Common myeloid progenitor, CD34-positive (primary cell): ENCODE data around the gene HOXD10.

ENCODE experiments used
- CTCF ChIA-PET: fragments of 350-600 bp; sonication (Branson Sonifier 250); formaldehyde crosslinking; loops from one replicate; lab custom pipeline; 2021; ENCODE audit warnings: antibody characterized with exemption; lab: Charles Lee
- POLR2A ChIA-PET: fragments of 350-600 bp; sonication (Branson Sonifier 250); formaldehyde crosslinking; loops from one replicate; lab custom pipeline; 2021; ENCODE audit warnings: antibody characterized with exemption; lab: Charles Lee
- DNase-seq, 3 donors: peaks; one replicate each; pipeline versions ENCODE4 v3.0.0 to v3.0.0-alpha.2; 2013
- H3K27ac ChIP-seq, 2 experiments: 1 replicate in 1 of 2; 2 replicates in 1 of 2; pipeline ENCODE4 v1.7.0; 2013; ENCODE audit warnings: inconsistent platforms in 2 of 2, low read length in 2 of 2, mild to moderate bottlenecking in 2 of 2, low read depth in 1 of 2, moderate library complexity in 1 of 2; ENCODE audit not compliant: severe bottlenecking in 2 of 2, insufficient read depth in 1 of 2, poor library complexity in 1 of 2
- H3K27me3 ChIP-seq, 5 experiments: replicated peaks in 2 of 5; 1 replicate in 3 of 5; 2 replicates in 2 of 5; pipeline versions ENCODE4 v1.6.1 to v1.7.0; 2013; ENCODE audit warnings: low read length in 4 of 5, mild to moderate bottlenecking in 2 of 5, moderate library complexity in 2 of 5, inconsistent platforms in 1 of 5; ENCODE audit not compliant: insufficient read depth in 5 of 5, control insufficient read depth in 4 of 5
- H3K36me3 ChIP-seq, 4 experiments: 1 replicate in 2 of 4; 2 replicates in 2 of 4; pipeline versions ENCODE4 v1.6.1 to v1.7.0; 2013; ENCODE audit warnings: low read length in 3 of 4, control low read depth in 1 of 4, mild to moderate bottlenecking in 1 of 4; ENCODE audit not compliant: control insufficient read depth in 4 of 4, insufficient read depth in 4 of 4
- H3K4me1 ChIP-seq, 4 experiments: 1 replicate in 3 of 4; 2 replicates in 1 of 4; pipeline versions ENCODE4 v1.6.1 to v1.7.1; 2013; ENCODE audit warnings: low read length in 3 of 4, mild to moderate bottlenecking in 3 of 4, control low read depth in 1 of 4, inconsistent platforms in 1 of 4, moderate library complexity in 1 of 4; ENCODE audit not compliant: control insufficient read depth in 4 of 4, insufficient read depth in 4 of 4; ENCODE audit errors: control extremely low read depth in 1 of 4
- H3K4me3 ChIP-seq, 7 experiments: 1 replicate in 4 of 7; 2 replicates in 3 of 7; pipeline versions ENCODE4 v1.5.1 to v1.7.0; 2013; ENCODE audit warnings: mild to moderate bottlenecking in 7 of 7, low read length in 6 of 7, moderate library complexity in 6 of 7, inconsistent platforms in 2 of 7, low read depth in 2 of 7, control low read depth in 1 of 7; ENCODE audit not compliant: insufficient read depth in 4 of 7, control insufficient read depth in 1 of 7; ENCODE audit errors: extremely low read depth in 1 of 7
- H3K9me3 ChIP-seq, 5 experiments: 1 replicate in 4 of 5; 2 replicates in 1 of 5; pipeline versions ENCODE4 v1.6.1 to v1.7.1; 2013; ENCODE audit warnings: low read length in 4 of 5, mild to moderate bottlenecking in 2 of 5, inconsistent platforms in 1 of 5, low read depth in 1 of 5, moderate library complexity in 1 of 5; ENCODE audit not compliant: control insufficient read depth in 4 of 5, insufficient read depth in 2 of 5; ENCODE audit errors: control extremely low read depth in 1 of 5
- WGBS: methylation state at CpG from one replicate; pipeline ENCODE4 v1.1.5; 2013; ENCODE audit not compliant: insufficient coverage; 5-methylcytosine and 5-hydroxymethylcytosine counted together

HOXD10 gene

GRCh38 chr2:176112375-176113302 is 3.9 kb upstream of the HOXD10 start:
- ChIA-PET POLR2A (no interaction called here), CTCF (interaction anchor here (0.8 to 3.6 kb wide), 9 partner anchors 9 to 539 kb away, joined by 3 to 27 read pairs (median 3); partner anchors contain the start of gene HOXD9)
- DNase-seq, result no peak
- Histone ChIP-seq H3K27ac (no peak overlapping the region), H3K27me3 (peaks cover 30 to 100% (median 80%) of the 10 kb centered on the region in 5 experiments), H3K36me3 (no peaks in the 10 kb centered on the region), H3K4me3 (no peak overlapping the region), H3K9me3 (peaks cover 0 to 12% (median 0%) of the 10 kb centered on the region in 5 experiments), H3K4me1 (peaks cover 0 to 3% (median 0%) of the 10 kb centered on the region in 4 experiments)
- 9% methylated on average over 32 of the region's 40 CpGs for WGBS

- WGBS, result 9% methylated on average over 22 of the region's 26 CpGs
- no peak overlapping the region for H3K27ac ChIP-seq
- H3K36me3 ChIP-seq, result no peaks in the 10 kb centered on the region
- ChIA-PET POLR2A (interaction anchor here (0.9 kb wide), 1 partner anchor 47 kb away, joined by 3 read pairs; no protein-coding TSS in a partner anchor), CTCF (interaction anchor here (0.7 to 3.1 kb wide), 11 partner anchors 11 to 538 kb away, joined by 3 to 14 read pairs (median 3); partner anchors contain the start of gene HOXD4)
- H3K4me1 ChIP-seq, result no peaks in the 10 kb centered on the region
- peaks cover 0 to 12% (median 0%) of the 10 kb centered on the region in 5 experiments for H3K9me3 ChIP-seq
- H3K27me3 ChIP-seq, result peaks cover 30 to 100% (median 85%) of the 10 kb centered on the region in 5 experiments
- H3K4me3 ChIP-seq, result no peak overlapping the region
- DNase-seq, result no peak
These were observed 2.3 kb upstream of the HOXD10 start for GRCh38 chr2:176114120-176114929.

GRCh38 chr2:176114930-176115625 is 1.5 kb upstream of the HOXD10 start:
- Histone ChIP-seq H3K27me3 (peaks cover 24 to 100% (median 83%) of the 10 kb centered on the region in 5 experiments), H3K4me3 (no peak overlapping the region), H3K9me3 (peaks cover 0 to 12% (median 0%) of the 10 kb centered on the region in 5 experiments), H3K27ac (no peak overlapping the region), H3K4me1 (no peaks in the 10 kb centered on the region), H3K36me3 (no peaks in the 10 kb centered on the region)
- POLR2A ChIA-PET, result no interaction called here
- WGBS, result 3% methylated on average over 8 of the region's 16 CpGs
- CTCF ChIA-PET, result interaction anchor here (1.0 to 3.1 kb wide), 6 partner anchors 11 to 537 kb away, joined by 3 to 14 read pairs (median 4); partner anchors contain the start of gene HOXD4
- no peak for DNase-seq

- POLR2A ChIA-PET, result no interaction called here
- no peak overlapping the region for H3K4me3 ChIP-seq
- CTCF ChIA-PET, result interaction anchor here (1.0 to 1.1 kb wide), 3 partner anchors 10 to 516 kb away, joined by 3 to 4 read pairs (median 3); no protein-coding TSS in a partner anchor
These were observed 714 bp downstream of the HOXD10 start for GRCh38 chr2:176117162-176117822.

GRCh38 chr2:176117823-176118371 is 1.3 kb downstream of the HOXD10 start:
- H3K27me3 ChIP-seq, result peaks cover 19 to 100% (median 77%) of the 10 kb centered on the region in 5 experiments
- DNase-seq, result no peak
- no peak overlapping the region for H3K4me3 ChIP-seq
- no peaks in the 10 kb centered on the region for H3K36me3 ChIP-seq
- peaks cover 0 to 8% (median 8%) of the 10 kb centered on the region in 4 experiments for H3K4me1 ChIP-seq
- peaks cover 0 to 12% (median 0%) of the 10 kb centered on the region in 5 experiments for H3K9me3 ChIP-seq
- CTCF ChIA-PET, result interaction anchor here (1.0 to 1.1 kb wide), 3 partner anchors 9 to 516 kb away, joined by 3 to 4 read pairs (median 3); no protein-coding TSS in a partner anchor
- POLR2A ChIA-PET, result no interaction called here
- WGBS, result 6% methylated on average over 11 of the region's 11 CpGs
- H3K27ac ChIP-seq, result no peak overlapping the region

More at GRCh38 chr2:176117162-176117822, 714 bp downstream of the HOXD10 start:
- Histone ChIP-seq H3K4me1 (peaks cover 0 to 2% (median 2%) of the 10 kb centered on the region in 4 experiments), H3K9me3 (peaks cover 0 to 12% (median 0%) of the 10 kb centered on the region in 5 experiments), H3K27me3 (peaks cover 19 to 100% (median 78%) of the 10 kb centered on the region in 5 experiments), H3K36me3 (no peaks in the 10 kb centered on the region), H3K27ac (no peak overlapping the region)
- no peak for DNase-seq
- WGBS, result 23% methylated on average over 39 of the region's 40 CpGs
